ENCODE results near the gene SNX8.

The SNX8 gene

GRCh38 chr7:2222516-2222915 lies 91.7 kb downstream of the SNX8 start:
- no peak for TF ChIP-seq USF1 (IDR thresholded peaks at IDR 0.05)
- TF ChIP-seq RAD21 (IDR thresholded peaks at IDR 0.05; ENCODE audit: low read depth): no peak
- no peak for TF ChIP-seq FOXM1 (IDR thresholded peaks at IDR 0.05; ENCODE audit: borderline replicate concordance, low read depth)

GRCh38 chr7:2220954-2221353 lies 93.3 kb downstream of the SNX8 start:
- no peak for TF ChIP-seq CREB1 (IDR thresholded peaks at IDR 0.05; ENCODE audit: low read depth)
- no peak for TF ChIP-seq CEBPB (IDR thresholded peaks at IDR 0.05)
- TF ChIP-seq TCF12 (IDR thresholded peaks at IDR 0.05; ENCODE audit: low read depth): no peak
- TF ChIP-seq TAF1 (IDR thresholded peaks at IDR 0.05; ENCODE audit: low read depth): no peak
- TF ChIP-seq EP300 (IDR thresholded peaks at IDR 0.05; ENCODE audit: borderline replicate concordance): no peak
- TF ChIP-seq FOXM1 (IDR thresholded peaks at IDR 0.05; ENCODE audit: borderline replicate concordance, low read depth): no peak
- no peak for TF ChIP-seq REST (IDR thresholded peaks at IDR 0.05; ENCODE audit: low read depth)
- no peak for TF ChIP-seq RAD21 (IDR thresholded peaks at IDR 0.05; ENCODE audit: low read depth)
- no peak for TF ChIP-seq NFIC (IDR thresholded peaks at IDR 0.05)
- TF ChIP-seq USF1 (IDR thresholded peaks at IDR 0.05): no peak
- TF ChIP-seq TEAD4 (IDR thresholded peaks at IDR 0.05): no peak
- TF ChIP-seq YY1 (IDR thresholded peaks at IDR 0.05; ENCODE audit: low read depth): no peak
- no peak for TF ChIP-seq ZBTB7A (IDR thresholded peaks at IDR 0.05; ENCODE audit: low read depth)
- no peak for TF ChIP-seq EGR1 (IDR thresholded peaks at IDR 0.05)
- TF ChIP-seq MAX (IDR thresholded peaks at IDR 0.05): no peak

GRCh38 chr7:2220506-2220905 lies 93.7 kb downstream of the SNX8 start:
- TF ChIP-seq MAX (IDR thresholded peaks at IDR 0.05) (no peak), CREB1 (IDR thresholded peaks at IDR 0.05; ENCODE audit: low read depth) (no peak), RAD21 (IDR thresholded peaks at IDR 0.05; ENCODE audit: low read depth) (no peak), ZBTB7A (IDR thresholded peaks at IDR 0.05; ENCODE audit: low read depth) (no peak), TCF12 (IDR thresholded peaks at IDR 0.05; ENCODE audit: low read depth) (no peak), REST (IDR thresholded peaks at IDR 0.05; ENCODE audit: low read depth) (no peak), TAF1 (IDR thresholded peaks at IDR 0.05; ENCODE audit: low read depth) (no peak), EP300 (IDR thresholded peaks at IDR 0.05; ENCODE audit: borderline replicate concordance) (no peak)

GRCh38 chr7:2220030-2220429 lies 94.2 kb downstream of the SNX8 start:
- no peak for TF ChIP-seq CREB1 (IDR thresholded peaks at IDR 0.05; ENCODE audit: low read depth)
- TF ChIP-seq FOXM1 (IDR thresholded peaks at IDR 0.05; ENCODE audit: borderline replicate concordance, low read depth): no peak
- no peak for TF ChIP-seq NFIC (IDR thresholded peaks at IDR 0.05)
- TF ChIP-seq RAD21 (IDR thresholded peaks at IDR 0.05; ENCODE audit: low read depth): no peak
- TF ChIP-seq TCF12 (IDR thresholded peaks at IDR 0.05; ENCODE audit: low read depth): no peak
- TF ChIP-seq ZBTB7A (IDR thresholded peaks at IDR 0.05; ENCODE audit: low read depth): no peak
- no peak for TF ChIP-seq TEAD4 (IDR thresholded peaks at IDR 0.05)
- TF ChIP-seq REST (IDR thresholded peaks at IDR 0.05; ENCODE audit: low read depth): no peak
- no peak for TF ChIP-seq CEBPB (IDR thresholded peaks at IDR 0.05)
- TF ChIP-seq EGR1 (IDR thresholded peaks at IDR 0.05): no peak
- no peak for TF ChIP-seq USF1 (IDR thresholded peaks at IDR 0.05)
- no peak for TF ChIP-seq TAF1 (IDR thresholded peaks at IDR 0.05; ENCODE audit: low read depth)
- TF ChIP-seq YY1 (IDR thresholded peaks at IDR 0.05; ENCODE audit: low read depth): no peak
- TF ChIP-seq EP300 (IDR thresholded peaks at IDR 0.05; ENCODE audit: borderline replicate concordance): no peak
- TF ChIP-seq MAX (IDR thresholded peaks at IDR 0.05): no peak

Measured in Ishikawa (cell line).